ENCODE results near the gene TAOK2.

Gene TAOK2

GRCh38 chr16:29993903-29994599 is 20.4 kb downstream of the TAOK2 start:
- Histone ChIP-seq H3K4me2 (ENCODE audit: low read length) (peak overlapping the region; percentile 82), H3K79me2 (ENCODE audit: control insufficient read depth, insufficient read depth, low read length, poor library complexity) (peaks cover 7% of the 10 kb centered on the region), H2AFZ (ENCODE audit: insufficient read depth, low read length, poor library complexity) (no peak overlapping the region), H2BK5ac (ENCODE audit: low read depth, low read length, poor library complexity) (no peak overlapping the region), H3K27me3 (ENCODE audit: insufficient read depth, low read length) (no peaks in the 10 kb centered on the region), H2BK12ac (ENCODE audit: low read length) (no peak overlapping the region), H3K4ac (ENCODE audit: low read depth, low read length) (no peak overlapping the region), H3K23ac (ENCODE audit: low read length) (no peak overlapping the region), H3K36me3 (ENCODE audit: control insufficient read depth in 1 of 2, insufficient read depth in 2 of 2, low read length in 2 of 2) (peaks cover 37 to 43% of the 10 kb centered on the region in 2 experiments), H3K4me3 (ENCODE audit: low read depth, low read length) (no peak overlapping the region), H4K12ac (ENCODE audit: low read depth, low read length) (no peak overlapping the region), H2BK120ac (ENCODE audit: insufficient read depth, low read length, poor library complexity) (no peak overlapping the region), H3K79me1 (ENCODE audit: low read length) (peaks cover 11% of the 10 kb centered on the region), H3K4me1 (ENCODE audit: control insufficient read depth in 1 of 2, insufficient read depth in 2 of 2, low read length in 2 of 2) (peaks cover 8 to 9% of the 10 kb centered on the region in 2 experiments), H4K91ac (ENCODE audit: low read depth, low read length) (no peak overlapping the region), H3K9ac (ENCODE audit: low read length) (no peak overlapping the region), H3K14ac (ENCODE audit: low read length) (no peak overlapping the region), H3K27ac (ENCODE audit: low read depth, low read length) (no peak overlapping the region), H3K18ac (ENCODE audit: low read length) (no peak overlapping the region), H2AK5ac (ENCODE audit: low read length) (no peak overlapping the region), H3K9me3 (ENCODE audit: insufficient read depth, low read depth, low read length) (no peaks in the 10 kb centered on the region), H4K8ac (ENCODE audit: low read depth, low read length) (no peak overlapping the region)
- no peak for DNase-seq
- WGBS (ENCODE audit: extremely low coverage, insufficient coverage, insufficient read length) = no CpG with 5 or more reads among the region's 9 CpGs

GRCh38 chr16:29994600-29995323 is 21.1 kb downstream of the TAOK2 start:
- H4K8ac ChIP-seq (ENCODE audit: low read depth, low read length) = peak overlapping the region; percentile 64
- no CpG with 5 or more reads among the region's 24 CpGs for WGBS (ENCODE audit: extremely low coverage, insufficient coverage, insufficient read length)
- H4K91ac ChIP-seq (ENCODE audit: low read depth, low read length) = peak overlapping the region; percentile 80
- peaks cover 32 to 38% of the 10 kb centered on the region in 2 experiments for H3K36me3 ChIP-seq (ENCODE audit: control insufficient read depth in 1 of 2, insufficient read depth in 2 of 2, low read length in 2 of 2)
- peaks cover 11% of the 10 kb centered on the region for H3K79me1 ChIP-seq (ENCODE audit: low read length)
- peak; percentile 68 to 81 for DNase-seq
- no peak overlapping the region for H2AK5ac ChIP-seq (ENCODE audit: low read length)
- peak overlapping the region; percentile 76 for H3K4me3 ChIP-seq (ENCODE audit: low read depth, low read length)
- peak overlapping the region; percentile 89 for H2AFZ ChIP-seq (ENCODE audit: insufficient read depth, low read length, poor library complexity)
- H3K27ac ChIP-seq (ENCODE audit: low read depth, low read length) = peak overlapping the region; percentile 35
- peak overlapping the region; percentile 16 for H3K14ac ChIP-seq (ENCODE audit: low read length)
- no peak overlapping the region for H3K18ac ChIP-seq (ENCODE audit: low read length)
- no peaks in the 10 kb centered on the region for H3K27me3 ChIP-seq (ENCODE audit: insufficient read depth, low read length)
- H3K4ac ChIP-seq (ENCODE audit: low read depth, low read length) = no peak overlapping the region
- peak overlapping the region; percentile 7 for H4K12ac ChIP-seq (ENCODE audit: low read depth, low read length)
- peaks cover 8 to 9% of the 10 kb centered on the region in 2 experiments for H3K4me1 ChIP-seq (ENCODE audit: control insufficient read depth in 1 of 2, insufficient read depth in 2 of 2, low read length in 2 of 2)
- no peak overlapping the region for H3K23ac ChIP-seq (ENCODE audit: low read length)
- H2BK12ac ChIP-seq (ENCODE audit: low read length) = no peak overlapping the region
- H3K9ac ChIP-seq (ENCODE audit: low read length) = no peak overlapping the region
- no peak overlapping the region for H2BK120ac ChIP-seq (ENCODE audit: insufficient read depth, low read length, poor library complexity)
- peak overlapping the region; percentile 82 for H3K4me2 ChIP-seq (ENCODE audit: low read length)
- no peaks in the 10 kb centered on the region for H3K9me3 ChIP-seq (ENCODE audit: insufficient read depth, low read depth, low read length)
- peaks cover 7% of the 10 kb centered on the region for H3K79me2 ChIP-seq (ENCODE audit: control insufficient read depth, insufficient read depth, low read length, poor library complexity)
- no peak overlapping the region for H2BK5ac ChIP-seq (ENCODE audit: low read depth, low read length, poor library complexity)

- Histone ChIP-seq H3K36me3 (ENCODE audit: control insufficient read depth in 1 of 2, insufficient read depth in 2 of 2, low read length in 2 of 2) (peaks cover 37 to 43% of the 10 kb centered on the region in 2 experiments), H3K79me2 (ENCODE audit: control insufficient read depth, insufficient read depth, low read length, poor library complexity) (peaks cover 7% of the 10 kb centered on the region), H3K27me3 (ENCODE audit: insufficient read depth, low read length) (no peaks in the 10 kb centered on the region), H3K4me1 (ENCODE audit: control insufficient read depth in 1 of 2, insufficient read depth in 2 of 2, low read length in 2 of 2) (peaks cover 8 to 9% of the 10 kb centered on the region in 2 experiments), H2AFZ (ENCODE audit: insufficient read depth, low read length, poor library complexity) (peak within 1 kb of the TSS; percentile 89), H3K14ac (ENCODE audit: low read length) (peak within 1 kb of the TSS; percentile 78), H4K8ac (ENCODE audit: low read depth, low read length) (peak within 1 kb of the TSS; percentile 96), H4K12ac (ENCODE audit: low read depth, low read length) (peak within 1 kb of the TSS; percentile 84), H3K4ac (ENCODE audit: low read depth, low read length) (peak within 1 kb of the TSS; percentile 52), H2AK5ac (ENCODE audit: low read length) (no peak within 1 kb of the TSS), H4K91ac (ENCODE audit: low read depth, low read length) (peak within 1 kb of the TSS; percentile 80), H3K27ac (ENCODE audit: low read depth, low read length) (peak within 1 kb of the TSS; percentile 53), H3K9me3 (ENCODE audit: insufficient read depth, low read depth, low read length) (no peaks in the 10 kb centered on the region), H3K79me1 (ENCODE audit: low read length) (peaks cover 11% of the 10 kb centered on the region), H3K4me2 (ENCODE audit: low read length) (peak within 1 kb of the TSS; percentile 82), H3K4me3 (ENCODE audit: low read depth, low read length) (peak within 1 kb of the TSS; percentile 85), H3K18ac (ENCODE audit: low read length) (peak within 1 kb of the TSS; percentile 76), H3K9ac (ENCODE audit: low read length) (peak within 1 kb of the TSS; percentile 86), H2BK12ac (ENCODE audit: low read length) (no peak within 1 kb of the TSS), H2BK120ac (ENCODE audit: insufficient read depth, low read length, poor library complexity) (peak within 1 kb of the TSS; percentile 24), H3K23ac (ENCODE audit: low read length) (no peak within 1 kb of the TSS), H2BK5ac (ENCODE audit: low read depth, low read length, poor library complexity) (peak within 1 kb of the TSS; percentile 62)
- no CpG with 5 or more reads among the region's 53 CpGs for WGBS (ENCODE audit: extremely low coverage, insufficient coverage, insufficient read length)
- peak; percentile 84 to 96 for DNase-seq
These were observed 21.7 kb downstream of the TAOK2 start, which contains the start of gene HIRIP3 for GRCh38 chr16:29995324-29995910. HIRIP3 (minus strand) TSS chr16:29995617; CDS start chr16:29995605, 12 bp downstream.
